Omental fat pad (tissue), 4 donors: ENCODE data around the gene HLCS. TPM values are rescaled to one million over a fixed set of nuclear protein-coding genes. Genes with fewer than 3 reads are reported as not detected.
A peak's percentile ranks its signal among the peaks of the same experiment; 100 is the strongest.
"Not testable (repeated sequence)": the region's sequence is repeated elsewhere in the genome, so short reads cannot be mapped to it uniquely, and the experiment has no call there.

Source experiments
- ATAC-seq: fragments of 150-250 bp; one replicate; pipeline ENCODE4 v1.9.1; 2016; ENCODE audit warnings: mild to moderate bottlenecking, moderate library complexity; ENCODE audit not compliant: low FRiP score
- DNase-seq: peaks from one replicate; pipeline ENCODE4 v3.0.0-alpha.2; 2019; ENCODE audit warnings: low spot score
- CTCF ChIP-seq, 3 donors: fragments of 450-650 bp; IDR thresholded peaks; one replicate each; pipeline ENCODE4 v1.5.1; 2016 to 2017; ENCODE audit warnings: antibody characterized with exemption in 3 of 3, mild to moderate bottlenecking in 3 of 3, moderate library complexity in 2 of 3
- total RNA-seq, 4 donors: library from RNA; depleted of rRNA; stranded (reverse); fragments of >200 nt; gene quantifications; one replicate each; pipeline ENCODE4 v1.1.0, GENCODE V29; 2016

HLCS gene
- total RNA-seq, result 10 to 100 TPM; 14.3 to 19.3 (median 17.6) TPM

GRCh38 chr21:36966066-36966820, at the start of gene HLCS:
TSS of gene HLCS (minus strand) at chr21:36966669. CDS start at chr21:36966638, 31 bp downstream.
- peak; percentile 79 for ATAC-seq
- no peak for TF ChIP-seq CTCF (IDR thresholded peaks at IDR 0.05)
- no peak for DNase-seq

- DNase-seq, result peak; percentile 58
- TF ChIP-seq CTCF (IDR thresholded peaks at IDR 0.05), result peak in 1 of 3 donors; percentile 9
- ATAC-seq, result peak; percentile 94
Observed at GRCh38 chr21:37009740-37010341, 43.4 kb upstream of the HLCS start.

GRCh38 chr21:37008724-37009123, 42.3 kb upstream of the HLCS start:
- DNase-seq (no peak), ATAC-seq (no peak)
- TF ChIP-seq CTCF (IDR thresholded peaks at IDR 0.05), result no peak

GRCh38 chr21:37006486-37007291, 40.2 kb upstream of the HLCS start, which contains the start of gene RIPPLY3:
TSS of gene RIPPLY3 (plus strand) at chr21:37006702. CDS start at chr21:37006773, 71 bp downstream.
- ATAC-seq, result no peak
- no peak for DNase-seq
- TF ChIP-seq CTCF (IDR thresholded peaks at IDR 0.05), result no peak

- DNase-seq (no peak), ATAC-seq (no peak)
- TF ChIP-seq CTCF (IDR thresholded peaks at IDR 0.05), result no peak
Observed at GRCh38 chr21:37005548-37006485, 39.3 kb upstream of the HLCS start.

GRCh38 chr21:37003917-37004316, 37.4 kb upstream of the HLCS start:
- DNase-seq, ATAC-seq: not testable (repeated sequence)

- not testable (repeated sequence) for DNase-seq, ATAC-seq
Observed at GRCh38 chr21:37002851-37003250, 36.4 kb upstream of the HLCS start.
